Left ventricle myocardium inferior (tissue), 1 donor: ENCODE data around the gene ZMPSTE24. TPM values are rescaled to one million over a fixed set of nuclear protein-coding genes. Genes with fewer than 3 reads are reported as not detected.

ENCODE experiments used
- DNase-seq: peaks from one replicate; pipeline ENCODE4 v3.0.0-alpha.2; 2020
- H3K27ac ChIP-seq: fragments of 200-600 bp; replicated peaks from 2 replicates; pipeline ENCODE4 v1.8.0; 2021
- H3K27me3 ChIP-seq: fragments of 200-600 bp; 2 replicates; pipeline ENCODE4 v1.8.0; 2021; ENCODE audit warnings: low read depth
- H3K36me3 ChIP-seq: fragments of 200-600 bp; 2 replicates; pipeline ENCODE4 v1.8.0; 2021
- H3K4me1 ChIP-seq: fragments of 200-600 bp; 2 replicates; pipeline ENCODE4 v1.8.0; 2021
- H3K4me3 ChIP-seq: fragments of 200-600 bp; 2 replicates; pipeline ENCODE4 v1.8.0; 2021; ENCODE audit warnings: mild to moderate bottlenecking, moderate library complexity
- H3K9me3 ChIP-seq: fragments of 200-600 bp; replicated peaks from 2 replicates; pipeline ENCODE4 v1.8.0; 2021
- CTCF ChIP-seq: fragments of 200-600 bp; IDR thresholded peaks from 2 replicates; pipeline ENCODE4 v1.8.0; 2021; ENCODE audit warnings: antibody characterized with exemption, mild to moderate bottlenecking, borderline replicate concordance
- intact Hi-C: fragments of 100-400 bp; cut with micrococcal nuclease; formaldehyde crosslinking; loops from one replicate; pipeline ENCODE4 v1.11.0; 2022
- total RNA-seq: library from RNA; stranded (reverse); fragmentation: NEBNext Ultra II Directional; extraction: Animal tissue kit (Norgen Biotek cat#: 25700); gene quantifications from one replicate; pipeline ENCODE4 v1.2.1, GENCODE V29; 2021
- donor health status: DM: no; HTN: yes; CAD: no; lungs with severe emphysema.

ZMPSTE24 gene
- total RNA-seq, 1 donor from 2014 or later: 33.8 TPM

- peak overlapping the region; percentile 82 for H3K27ac ChIP-seq
- no peak for DNase-seq
- no peak for TF ChIP-seq CTCF
- peak overlapping the region; percentile 33 for H3K4me3 ChIP-seq
- intact Hi-C loops: no loop called here
- H3K9me3 ChIP-seq: no peaks in the 10 kb centered on the region
- peaks cover 85% of the 10 kb centered on the region for H3K36me3 ChIP-seq
- peaks cover 61% of the 10 kb centered on the region for H3K4me1 ChIP-seq
- no peaks in the 10 kb centered on the region for H3K27me3 ChIP-seq
Measured at GRCh38 chr1:40267767-40268187, 9.7 kb downstream of the ZMPSTE24 start.

GRCh38 chr1:40268211-40268610 lies 10.2 kb downstream of the ZMPSTE24 start:
- Histone ChIP-seq H3K27ac (peak overlapping the region; percentile 82), H3K9me3 (no peaks in the 10 kb centered on the region), H3K4me1 (peaks cover 57% of the 10 kb centered on the region), H3K27me3 (no peaks in the 10 kb centered on the region), H3K36me3 (peaks cover 85% of the 10 kb centered on the region), H3K4me3 (no peak overlapping the region)
- intact Hi-C loops: no loop called here
- TF ChIP-seq CTCF: no peak
- DNase-seq: no peak

DNA sequence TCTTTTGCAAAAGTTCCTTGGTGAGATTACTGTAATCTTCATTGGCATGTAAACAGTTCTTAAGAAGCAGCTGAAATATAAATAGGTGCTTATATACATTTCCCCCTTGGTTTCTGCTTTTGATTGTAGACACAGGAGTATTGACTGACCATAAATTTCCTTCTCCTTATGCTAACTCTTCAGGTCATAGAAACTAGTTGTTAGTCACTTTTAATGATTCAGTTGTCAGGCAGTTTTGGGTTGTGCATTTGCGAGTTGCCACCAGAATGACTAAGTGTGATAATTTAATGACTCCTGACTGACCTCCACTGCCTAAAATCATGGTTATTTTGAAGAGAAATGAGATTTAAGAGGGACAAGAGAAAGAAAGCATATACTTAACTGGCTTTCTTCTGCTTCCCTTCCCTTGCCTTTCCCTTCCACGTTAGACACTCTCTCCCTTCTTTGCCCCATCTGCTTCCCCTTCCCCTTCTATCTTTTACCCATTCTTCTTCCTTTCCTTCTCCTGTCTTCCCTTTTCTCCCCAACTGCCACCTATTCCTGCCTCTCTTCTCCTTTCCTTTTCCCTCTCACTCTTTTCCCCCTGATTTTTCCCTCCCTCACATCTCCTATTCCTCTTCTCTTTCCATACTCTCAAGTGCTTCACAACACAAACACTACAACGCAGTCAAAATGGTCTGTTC lies 12.3 kb downstream of the ZMPSTE24 start:
- Histone ChIP-seq H3K27me3 (no peaks in the 10 kb centered on the region), H3K4me1 (peaks cover 47% of the 10 kb centered on the region), H3K36me3 (peaks cover 84% of the 10 kb centered on the region), H3K9me3 (no peaks in the 10 kb centered on the region), H3K27ac (peak overlapping the region; percentile 22), H3K4me3 (no peak overlapping the region)
- no peak for DNase-seq
- intact Hi-C loops: no loop called here
- TF ChIP-seq CTCF: no peak

- peak overlapping the region; percentile 13 for H3K27ac ChIP-seq
- DNase-seq: no peak
- no peak for TF ChIP-seq CTCF
- H3K27me3 ChIP-seq: no peaks in the 10 kb centered on the region
- H3K36me3 ChIP-seq: peaks cover 87% of the 10 kb centered on the region
- intact Hi-C loops: no loop called here
- peaks cover 35% of the 10 kb centered on the region for H3K4me1 ChIP-seq
- H3K9me3 ChIP-seq: no peaks in the 10 kb centered on the region
- no peak overlapping the region for H3K4me3 ChIP-seq
Measured at GRCh38 chr1:40272653-40273213, 14.7 kb downstream of the ZMPSTE24 start.

DNA sequence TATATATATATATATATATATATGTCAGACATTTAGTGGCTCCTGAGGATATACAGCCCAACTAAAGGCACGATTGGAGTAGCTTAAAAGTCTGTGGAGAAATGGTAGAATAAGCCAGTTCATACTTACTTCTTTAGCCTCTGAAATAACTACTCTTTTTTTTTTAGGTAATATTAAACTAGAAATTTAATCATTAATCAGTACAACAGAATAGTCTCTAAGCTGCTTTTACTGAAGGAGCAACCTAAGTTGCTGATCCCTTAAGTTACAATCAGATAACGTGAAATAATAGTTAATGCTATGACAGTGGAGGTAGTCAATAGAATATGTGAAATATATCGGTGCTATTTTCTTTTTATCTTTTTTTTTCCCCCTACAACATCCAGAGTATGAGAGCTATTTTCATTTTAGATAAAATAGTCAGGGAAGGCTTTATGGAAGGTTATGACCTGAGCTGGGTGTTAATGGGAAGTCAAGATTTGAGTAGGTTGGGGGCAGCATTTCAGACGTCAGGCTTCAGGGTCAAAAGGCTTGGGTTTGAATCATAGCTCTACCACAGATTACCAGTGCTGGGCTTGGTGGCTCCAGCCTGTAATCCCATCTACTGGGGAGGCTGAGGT lies 15.6 kb downstream of the ZMPSTE24 start:
- no peak for TF ChIP-seq CTCF

More for the DNA sequence above, 15.6 kb downstream of the ZMPSTE24 start:
- intact Hi-C loops: no loop called here
- peaks cover 80% of the 10 kb centered on the region for H3K36me3 ChIP-seq
- peaks cover 29% of the 10 kb centered on the region for H3K4me1 ChIP-seq
- H3K9me3 ChIP-seq: no peaks in the 10 kb centered on the region
- no peak for DNase-seq
- peak overlapping the region; percentile 30 for H3K27ac ChIP-seq
- no peak overlapping the region for H3K4me3 ChIP-seq
- no peaks in the 10 kb centered on the region for H3K27me3 ChIP-seq
